Spinal cord (tissue), 10 donors: ENCODE data around the gene TBRG4. TPM values are rescaled to one million over a fixed set of nuclear protein-coding genes. Genes with fewer than 3 reads are reported as not detected.

Experiments
- DNase-seq, 6 donors: peaks; one replicate each; pipeline versions ENCODE4 v3.0.0 to v3.0.0-alpha.2; 2013 to 2015; ENCODE audit warnings: low spot score in 6 of 6, low read depth in 4 of 6
- H3K27ac ChIP-seq: one replicate; pipeline ENCODE4 v1.5.1; 2013; ENCODE audit warnings: low read depth, low read length, control low read depth
- H3K27me3 ChIP-seq: one replicate; pipeline ENCODE4 v1.6.1; 2013; ENCODE audit warnings: low read length; ENCODE audit not compliant: control insufficient read depth, insufficient read depth
- H3K36me3 ChIP-seq: one replicate; pipeline ENCODE4 v1.6.1; 2013; ENCODE audit warnings: low read length; ENCODE audit not compliant: control insufficient read depth, insufficient read depth
- H3K4me1 ChIP-seq: one replicate; pipeline ENCODE4 v1.6.1; 2013; ENCODE audit warnings: low read length; ENCODE audit not compliant: control insufficient read depth, insufficient read depth
- H3K4me3 ChIP-seq: one replicate; pipeline ENCODE4 v1.5.1; 2013; ENCODE audit warnings: low read depth, low read length, control low read depth
- H3K9me3 ChIP-seq: one replicate; pipeline ENCODE4 v1.6.1; 2013; ENCODE audit warnings: low read length; ENCODE audit not compliant: control insufficient read depth, insufficient read depth
- WGBS: methylation state at CpG from one replicate; pipeline ENCODE4 v1.1.5; 2013; ENCODE audit warnings: missing lambda C conversion rate; ENCODE audit not compliant: insufficient coverage; 5-methylcytosine and 5-hydroxymethylcytosine counted together
- polyA plus RNA-seq, 2 donors: library from polyadenylated mRNA; unstranded; fragments of 120-200 nt; gene quantifications; one replicate each; pipeline ENCODE4 v1.2.1, GENCODE V29; 2013; ENCODE audit not compliant: insufficient read length in 2 of 2
- total RNA-seq, 2 donors: library from RNA; depleted of rRNA in 1 of 2; stranded (reverse); fragments of 120-200 nt in 1 of 2; fragments of >200 nt in 1 of 2; gene quantifications; one replicate each; pipeline versions ENCODE4 v1.2.3 to v1.2.4, GENCODE V29; 2013 to 2014
- donor health status: healthy.

TBRG4 gene
- total and polyA plus RNA-seq, 4 donors = 34.4 to 50.3 (median 43.6) TPM

- no peaks in the 10 kb centered on the region for H3K9me3 ChIP-seq
- no peaks in the 10 kb centered on the region for H3K27me3 ChIP-seq
- 93% methylated on average over 8 of the region's 9 CpGs for WGBS
- H3K4me1 ChIP-seq = peaks cover 30% of the 10 kb centered on the region
- no peak overlapping the region for H3K27ac ChIP-seq
- H3K36me3 ChIP-seq = peaks cover 92% of the 10 kb centered on the region
- H3K4me3 ChIP-seq = no peak overlapping the region
- no peak for DNase-seq
Observed at GRCh38 chr7:45077579-45077978, 33.9 kb downstream of the TBRG4 start.

- Histone ChIP-seq H3K27ac (no peak overlapping the region), H3K36me3 (peaks cover 90% of the 10 kb centered on the region), H3K4me1 (peaks cover 24% of the 10 kb centered on the region), H3K4me3 (no peak overlapping the region), H3K9me3 (no peaks in the 10 kb centered on the region), H3K27me3 (no peaks in the 10 kb centered on the region)
- no peak for DNase-seq
- 90% methylated on average over 4 of the region's 5 CpGs for WGBS
Observed at GRCh38 chr7:45076946-45077345, 34.6 kb downstream of the TBRG4 start.

DNA sequence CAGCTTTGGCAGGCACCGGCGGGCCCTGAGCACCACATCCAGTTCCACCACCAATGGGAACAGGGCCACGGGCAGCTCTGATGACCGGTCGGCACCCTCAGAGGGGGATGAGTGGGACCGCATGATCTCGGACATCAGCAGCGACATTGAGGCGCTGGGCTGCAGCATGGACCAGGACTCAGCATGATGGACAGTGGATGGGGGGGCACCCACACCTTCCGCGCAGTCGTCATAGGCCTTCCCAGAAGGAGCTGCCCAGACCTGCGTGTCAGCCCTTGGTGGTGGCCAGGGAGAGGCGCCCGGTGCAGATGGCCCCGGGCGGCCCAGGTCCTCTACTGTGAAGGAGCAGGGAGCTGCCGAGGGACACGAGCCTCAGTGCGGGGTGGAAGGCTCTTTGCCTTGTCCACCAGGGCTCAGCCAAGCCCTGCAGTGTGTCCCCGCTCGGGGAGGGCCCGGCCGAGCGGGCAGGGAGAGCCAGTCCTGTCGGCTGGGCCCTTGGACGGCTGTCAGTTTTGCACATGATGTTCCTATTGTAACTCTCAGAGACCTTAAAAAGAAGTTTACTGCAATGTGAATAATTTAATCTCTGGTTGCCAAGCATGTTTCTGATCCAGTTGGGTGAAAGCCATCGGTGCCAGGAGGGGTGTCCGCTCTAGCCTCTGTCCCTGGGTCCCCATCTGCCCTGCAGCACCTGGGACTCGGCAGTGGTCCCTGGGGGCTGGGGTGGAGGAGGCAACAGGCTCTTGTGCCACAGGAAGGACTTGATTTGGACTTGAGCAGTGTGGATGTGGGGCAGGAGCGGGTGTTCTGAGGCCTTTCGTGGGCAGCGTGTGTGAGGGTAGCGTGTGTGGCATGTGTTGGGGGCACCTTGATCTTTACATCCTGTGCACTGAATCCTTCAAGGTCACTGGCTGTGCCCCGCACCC, 35.4 kb downstream of the TBRG4 start:
- no peak overlapping the region for H3K4me3 ChIP-seq
- peaks cover 82% of the 10 kb centered on the region for H3K36me3 ChIP-seq
- H3K27me3 ChIP-seq = no peaks in the 10 kb centered on the region
- H3K27ac ChIP-seq = no peak overlapping the region
- WGBS = 95% methylated on average over 29 of the region's 35 CpGs
- H3K9me3 ChIP-seq = no peaks in the 10 kb centered on the region
- H3K4me1 ChIP-seq = peaks cover 20% of the 10 kb centered on the region
- no peak for DNase-seq

- no peak overlapping the region for H3K27ac ChIP-seq
- peaks cover 75% of the 10 kb centered on the region for H3K36me3 ChIP-seq
- H3K4me3 ChIP-seq = no peak overlapping the region
- peaks cover 16% of the 10 kb centered on the region for H3K4me1 ChIP-seq
- no peaks in the 10 kb centered on the region for H3K9me3 ChIP-seq
- no peaks in the 10 kb centered on the region for H3K27me3 ChIP-seq
- 100% methylated on average over 1 of the region's 1 CpG for WGBS
- DNase-seq = no peak
Observed at GRCh38 chr7:45075355-45075644, 36.2 kb downstream of the TBRG4 start.

- H3K27me3 ChIP-seq = no peaks in the 10 kb centered on the region
- no peaks in the 10 kb centered on the region for H3K9me3 ChIP-seq
- peaks cover 15% of the 10 kb centered on the region for H3K4me1 ChIP-seq
- peaks cover 75% of the 10 kb centered on the region for H3K36me3 ChIP-seq
- no peak overlapping the region for H3K27ac ChIP-seq
- no peak for DNase-seq
- no peak overlapping the region for H3K4me3 ChIP-seq
- WGBS = 90% methylated on average over 16 of the region's 16 CpGs
Observed at GRCh38 chr7:45074528-45075354, 36.8 kb downstream of the TBRG4 start.

GRCh38 chr7:45073786-45074527, 37.5 kb downstream of the TBRG4 start:
- Histone ChIP-seq H3K9me3 (no peaks in the 10 kb centered on the region), H3K4me3 (no peak overlapping the region), H3K36me3 (peaks cover 77% of the 10 kb centered on the region), H3K27me3 (no peaks in the 10 kb centered on the region), H3K4me1 (peaks cover 15% of the 10 kb centered on the region), H3K27ac (no peak overlapping the region)
- 85% methylated on average over 13 of the region's 15 CpGs for WGBS
- peak in 1 of 6 donors; percentile 66 for DNase-seq

GRCh38 chr7:45073031-45073785, 38.3 kb downstream of the TBRG4 start:
- H3K4me3 ChIP-seq = no peak overlapping the region
- H3K9me3 ChIP-seq = no peaks in the 10 kb centered on the region
- WGBS = 76% methylated on average over 13 of the region's 17 CpGs
- peaks cover 80% of the 10 kb centered on the region for H3K36me3 ChIP-seq
- peak in 1 of 6 donors; percentile 39 for DNase-seq
- peaks cover 15% of the 10 kb centered on the region for H3K4me1 ChIP-seq
- no peak overlapping the region for H3K27ac ChIP-seq
- no peaks in the 10 kb centered on the region for H3K27me3 ChIP-seq

- H3K9me3 ChIP-seq = no peaks in the 10 kb centered on the region
- no peaks in the 10 kb centered on the region for H3K27me3 ChIP-seq
- WGBS = 87% methylated on average over 9 of the region's 13 CpGs
- no peak for DNase-seq
- no peak overlapping the region for H3K4me3 ChIP-seq
- peaks cover 15% of the 10 kb centered on the region for H3K4me1 ChIP-seq
- H3K36me3 ChIP-seq = peaks cover 78% of the 10 kb centered on the region
- no peak overlapping the region for H3K27ac ChIP-seq
Observed at GRCh38 chr7:45072131-45073030, 39.1 kb downstream of the TBRG4 start.
